Effector memory CD8-positive, alpha-beta T cell (primary cell): ENCODE results near the gene AK2.
A peak's percentile ranks its signal among the peaks of the same experiment; 100 is the strongest.

Source experiments
- ATAC-seq: fragments of 150-1000 bp; cut with Tn5 transposase; replicated peaks from 2 replicates; pipeline ENCODE4 v1.10.0; 2021; ENCODE audit warnings: mild to moderate bottlenecking, moderate library complexity
- DNase-seq, 3 experiments: peaks; one replicate each; pipeline ENCODE4 v3.0.0; 2021
- H3K27ac Mint-ChIP-seq, 2 donors: one replicate each; pipeline ENCODE4 v1.8.0; 2022; ENCODE audit warnings: mild to moderate bottlenecking in 2 of 2, mixed read lengths in 2 of 2, moderate library complexity in 2 of 2
- H3K27me3 Mint-ChIP-seq, 2 donors: one replicate each; pipeline ENCODE4 v1.8.0; 2022; ENCODE audit warnings: mixed read lengths in 2 of 2
- H3K36me3 Mint-ChIP-seq: one replicate; pipeline ENCODE4 v1.8.0; 2022; ENCODE audit warnings: mild to moderate bottlenecking, moderate library complexity, mixed read lengths; ENCODE audit not compliant: insufficient read depth
- H3K4me1 Mint-ChIP-seq, 2 donors: one replicate each; pipeline ENCODE4 v1.8.0; 2022; ENCODE audit warnings: low read depth in 2 of 2, mixed read lengths in 2 of 2
- H3K4me3 Mint-ChIP-seq, 2 donors: one replicate each; pipeline ENCODE4 v1.8.0; 2022; ENCODE audit warnings: mild to moderate bottlenecking in 2 of 2, mixed read lengths in 2 of 2, moderate library complexity in 2 of 2
- H3K9me3 Mint-ChIP-seq, 2 donors: one replicate each; pipeline ENCODE4 v1.8.0; 2022; ENCODE audit warnings: mixed read lengths in 2 of 2

Gene AK2

DNA sequence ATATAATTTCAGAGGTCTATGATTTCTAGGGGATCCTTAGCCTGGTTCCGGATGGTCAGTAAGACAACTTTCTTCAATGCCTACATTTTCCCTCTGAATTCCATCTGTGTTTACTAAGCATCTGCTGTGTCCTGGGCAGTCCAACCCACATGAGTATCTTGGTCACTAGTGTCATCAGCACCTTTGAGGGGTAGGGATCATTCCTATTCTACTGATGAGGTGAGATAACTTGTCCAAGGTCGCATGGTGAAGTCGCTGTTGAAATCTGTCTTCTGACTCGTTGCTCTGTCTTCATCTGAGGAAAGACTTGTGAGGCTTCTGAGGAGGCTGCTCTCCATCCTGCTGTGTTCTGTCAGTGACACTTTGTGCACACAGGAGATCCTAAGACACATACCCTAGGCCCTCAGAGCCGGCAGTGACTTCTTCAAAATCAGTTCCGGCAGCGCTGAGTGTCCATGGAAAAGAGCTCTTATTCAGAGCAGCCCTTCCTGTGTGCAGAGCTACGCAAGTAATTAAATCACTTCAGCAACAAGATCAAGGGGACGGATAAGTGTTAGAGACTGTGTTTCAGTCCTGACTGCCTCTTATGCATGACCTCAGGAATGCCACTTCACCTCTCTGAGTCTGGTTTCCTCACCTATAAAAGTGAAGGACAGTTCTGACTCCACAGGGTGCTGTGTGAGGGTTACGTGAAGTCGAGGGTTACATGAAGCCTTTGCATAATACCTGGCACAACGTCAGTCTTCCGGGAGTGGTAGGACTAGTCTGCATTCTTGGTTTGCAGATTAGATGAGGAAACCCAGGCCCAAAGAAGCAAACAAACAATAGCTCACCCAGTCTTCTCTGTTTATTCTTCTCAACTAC is 28.4 kb downstream of the AK2 start:
- peaks cover 48% of the 10 kb centered on the region for H3K36me3 Mint-ChIP-seq
- H3K27me3 Mint-ChIP-seq: no peaks in the 10 kb centered on the region
- DNase-seq (no peak), ATAC-seq (no peak)
- no peaks in the 10 kb centered on the region for H3K9me3 Mint-ChIP-seq
- H3K27ac Mint-ChIP-seq: no peak overlapping the region
- H3K4me3 Mint-ChIP-seq: no peak overlapping the region
- H3K4me1 Mint-ChIP-seq: peaks cover 0 to 3% of the 10 kb centered on the region in 2 donors

DNA sequence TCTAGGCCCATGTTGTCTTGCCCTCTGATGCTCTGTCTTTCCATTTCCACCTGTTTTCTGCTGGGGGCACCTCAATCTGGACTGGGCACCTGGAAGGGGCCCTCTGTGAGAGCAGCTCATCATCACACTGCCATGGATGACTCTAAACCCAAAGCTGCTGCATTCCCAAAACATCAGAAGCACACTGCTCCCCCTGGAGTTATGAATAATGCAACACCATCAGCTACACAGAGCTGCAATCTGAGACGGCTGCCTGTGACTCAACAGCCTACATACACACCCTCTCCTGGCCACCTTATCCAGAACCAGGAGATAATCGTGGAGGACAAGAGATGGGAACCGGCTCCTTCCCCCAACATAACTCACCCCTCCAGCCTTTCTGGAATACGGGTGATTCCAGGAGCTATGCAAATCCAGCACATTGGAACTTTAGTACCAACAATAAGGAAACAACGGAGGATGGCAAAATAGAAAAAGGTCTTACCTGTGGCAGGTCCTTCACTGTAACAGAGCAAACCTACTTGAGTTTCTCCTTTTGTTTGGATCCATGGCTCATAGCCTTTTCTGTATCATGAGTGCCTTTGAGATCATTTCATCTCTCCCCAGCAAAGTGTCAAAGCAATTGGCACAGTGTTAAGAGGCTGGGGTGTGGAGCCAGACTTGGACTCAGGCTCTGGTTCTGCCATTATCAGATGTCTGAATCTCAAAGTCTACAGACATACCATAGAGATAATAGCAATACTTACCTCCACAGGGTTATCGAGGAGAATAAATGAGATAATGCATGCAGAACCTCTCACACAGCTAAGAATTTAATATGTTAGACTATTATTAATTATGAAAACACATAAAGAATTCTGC is 29.3 kb downstream of the AK2 start:
- H3K27ac Mint-ChIP-seq: no peak overlapping the region
- H3K27me3 Mint-ChIP-seq: no peaks in the 10 kb centered on the region
- ATAC-seq (peak; percentile 46), DNase-seq (no peak)
- H3K4me1 Mint-ChIP-seq: peaks cover 0 to 6% of the 10 kb centered on the region in 2 donors
- H3K9me3 Mint-ChIP-seq: no peaks in the 10 kb centered on the region
- H3K4me3 Mint-ChIP-seq: no peak overlapping the region
- peaks cover 39% of the 10 kb centered on the region for H3K36me3 Mint-ChIP-seq

- Mint-ChIP-seq H3K4me1 (peaks cover 0 to 6% of the 10 kb centered on the region in 2 donors), H3K27ac (no peak overlapping the region), H3K27me3 (no peaks in the 10 kb centered on the region)
Measured at GRCh38 chr1:33005838-33006421, 30.8 kb downstream of the AK2 start.

GRCh38 chr1:33005117-33005837 is 31.4 kb downstream of the AK2 start:
- Mint-ChIP-seq H3K27me3 (no peaks in the 10 kb centered on the region), H3K27ac (no peak overlapping the region), H3K4me3 (no peak overlapping the region), H3K4me1 (peaks cover 0 to 6% of the 10 kb centered on the region in 2 donors), H3K36me3 (peaks cover 18% of the 10 kb centered on the region), H3K9me3 (no peaks in the 10 kb centered on the region)
- DNase-seq (no peak), ATAC-seq (no peak)

More at GRCh38 chr1:33005838-33006421, 30.8 kb downstream of the AK2 start:
- ATAC-seq (no peak), DNase-seq (no peak)
- H3K36me3 Mint-ChIP-seq: peaks cover 24% of the 10 kb centered on the region
- no peaks in the 10 kb centered on the region for H3K9me3 Mint-ChIP-seq
- H3K4me3 Mint-ChIP-seq: no peak overlapping the region

- Mint-ChIP-seq H3K4me1 (peaks cover 0 to 6% of the 10 kb centered on the region in 2 donors), H3K27ac (no peak overlapping the region), H3K4me3 (no peak overlapping the region), H3K36me3 (peaks cover 14% of the 10 kb centered on the region), H3K9me3 (no peaks in the 10 kb centered on the region), H3K27me3 (no peaks in the 10 kb centered on the region)
- ATAC-seq: no peak
- DNase-seq: no peak
Measured at GRCh38 chr1:33004613-33005012, 32.1 kb downstream of the AK2 start.

DNA sequence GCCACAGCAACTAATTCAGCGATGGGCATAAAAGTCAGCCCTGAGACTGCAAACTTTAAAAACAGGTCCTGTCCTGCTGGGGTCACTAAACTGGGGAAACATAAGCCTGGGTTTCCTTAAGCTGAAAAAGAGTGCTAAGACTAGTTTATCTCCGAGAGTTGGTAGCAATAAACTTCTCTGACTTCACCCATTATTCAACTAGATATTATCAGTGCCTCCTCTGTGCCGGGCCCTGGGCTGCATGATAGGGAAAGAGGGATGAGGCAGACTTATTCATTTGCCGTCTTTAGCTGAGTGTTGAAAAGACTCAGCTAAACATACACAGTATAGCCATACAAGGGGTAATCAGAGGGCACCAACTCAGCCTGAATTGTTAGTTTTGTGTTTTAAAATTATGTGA is 33.0 kb downstream of the AK2 start:
- H3K4me3 Mint-ChIP-seq: no peak overlapping the region
- DNase-seq: no peak
- H3K4me1 Mint-ChIP-seq: peaks cover 0 to 6% of the 10 kb centered on the region in 2 donors
- no peak overlapping the region for H3K27ac Mint-ChIP-seq
- H3K27me3 Mint-ChIP-seq: no peaks in the 10 kb centered on the region
- no peaks in the 10 kb centered on the region for H3K9me3 Mint-ChIP-seq
- ATAC-seq: no peak
- H3K36me3 Mint-ChIP-seq: peaks cover 7% of the 10 kb centered on the region

DNA sequence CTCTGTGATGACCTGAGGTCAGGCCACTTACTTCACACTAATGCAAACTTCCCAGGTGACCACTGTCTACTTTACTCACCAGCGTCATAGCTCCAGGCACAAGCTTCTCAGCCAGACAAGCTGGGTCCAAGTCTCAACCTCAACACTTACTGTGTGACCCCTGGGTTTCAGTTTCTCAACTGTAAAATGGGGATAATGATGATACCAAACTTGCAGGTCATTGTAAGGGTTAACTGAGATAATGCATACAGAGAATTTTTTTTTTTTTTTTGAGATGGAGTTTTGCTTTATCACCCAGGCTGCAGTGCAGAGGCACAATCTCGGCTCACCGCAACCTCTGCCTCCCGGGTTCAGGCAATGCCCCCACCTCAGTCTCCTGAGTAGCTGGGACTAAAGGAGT is 34.7 kb downstream of the AK2 start:
- H3K36me3 Mint-ChIP-seq: peaks cover 3% of the 10 kb centered on the region
- ATAC-seq: no peak
- DNase-seq: no peak
- H3K4me3 Mint-ChIP-seq: no peak overlapping the region
- H3K27ac Mint-ChIP-seq: peak overlapping the region in 1 of 2 donors; percentile 23
- no peaks in the 10 kb centered on the region for H3K9me3 Mint-ChIP-seq
- H3K4me1 Mint-ChIP-seq: peaks cover 0 to 22% of the 10 kb centered on the region in 2 donors
- H3K27me3 Mint-ChIP-seq: no peaks in the 10 kb centered on the region

GRCh38 chr1:33001282-33001681 is 35.4 kb downstream of the AK2 start:
- no peaks in the 10 kb centered on the region for H3K27me3 Mint-ChIP-seq
- H3K4me1 Mint-ChIP-seq: peaks cover 0 to 22% of the 10 kb centered on the region in 2 donors
- no peak for ATAC-seq
- H3K4me3 Mint-ChIP-seq: no peak overlapping the region
- H3K27ac Mint-ChIP-seq: no peak overlapping the region
- DNase-seq: no peak
- no peaks in the 10 kb centered on the region for H3K9me3 Mint-ChIP-seq
- H3K36me3 Mint-ChIP-seq: peaks cover 1% of the 10 kb centered on the region

- no peak for DNase-seq
- Mint-ChIP-seq H3K9me3 (no peaks in the 10 kb centered on the region), H3K27ac (no peak overlapping the region), H3K27me3 (no peaks in the 10 kb centered on the region), H3K4me3 (no peak overlapping the region), H3K4me1 (peaks cover 0 to 22% of the 10 kb centered on the region in 2 donors), H3K36me3 (no peaks in the 10 kb centered on the region)
- no peak for ATAC-seq
Measured at GRCh38 chr1:33000427-33001026, 36.2 kb downstream of the AK2 start.

DNA sequence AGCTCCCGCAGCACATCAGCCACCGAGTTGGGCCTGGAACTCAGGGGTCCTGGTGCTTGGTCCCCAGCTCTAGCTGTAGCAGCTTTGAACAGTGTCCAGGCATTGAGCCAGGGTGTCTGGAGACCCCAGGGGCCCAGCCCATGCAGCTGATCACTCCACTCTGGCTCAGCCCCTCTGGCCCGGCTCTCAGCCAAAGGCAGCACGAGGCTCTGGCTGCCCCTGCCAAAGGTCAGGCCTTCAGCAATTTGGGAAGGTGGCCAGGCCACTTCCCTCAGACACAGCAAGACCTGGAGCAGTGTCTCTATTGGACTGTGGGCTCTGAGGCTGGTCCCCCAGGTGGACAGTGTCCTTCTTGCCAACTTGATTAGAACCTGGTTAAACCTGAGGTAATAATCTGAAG is 37.7 kb downstream of the AK2 start:
- H3K27me3 Mint-ChIP-seq: no peaks in the 10 kb centered on the region
- ATAC-seq (no peak), DNase-seq (no peak)
- no peak overlapping the region for H3K4me3 Mint-ChIP-seq
- no peak overlapping the region for H3K27ac Mint-ChIP-seq
- H3K4me1 Mint-ChIP-seq: peaks cover 0 to 21% of the 10 kb centered on the region in 2 donors
- no peaks in the 10 kb centered on the region for H3K36me3 Mint-ChIP-seq
- no peaks in the 10 kb centered on the region for H3K9me3 Mint-ChIP-seq

DNA sequence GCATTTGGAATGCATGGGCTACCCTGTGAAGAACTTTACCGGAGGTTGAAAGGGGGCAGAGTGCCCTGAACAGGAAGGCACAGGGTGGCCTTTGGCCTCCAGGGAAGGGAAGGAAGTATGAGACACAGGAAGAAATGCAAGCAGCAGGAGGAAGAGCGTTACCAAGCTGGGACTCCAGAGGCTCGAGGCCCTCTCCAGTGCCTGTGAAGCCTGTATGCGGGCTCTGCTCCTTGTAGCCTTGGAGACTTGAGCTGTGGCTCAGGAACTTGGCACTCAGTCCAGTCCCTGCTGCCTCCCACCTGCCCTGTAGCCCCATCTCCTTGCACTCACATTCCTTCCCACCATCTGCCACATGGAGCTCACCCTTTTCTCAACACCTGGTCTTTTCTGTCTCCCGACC is 38.6 kb downstream of the AK2 start:
- Mint-ChIP-seq H3K27ac (peak overlapping the region; percentile 74 to 77), H3K27me3 (no peaks in the 10 kb centered on the region), H3K4me3 (no peak overlapping the region), H3K36me3 (no peaks in the 10 kb centered on the region), H3K9me3 (no peaks in the 10 kb centered on the region), H3K4me1 (peaks cover 0 to 21% of the 10 kb centered on the region in 2 donors)
- DNase-seq: no peak
- no peak for ATAC-seq

GRCh38 chr1:32997381-32997891 is 39.2 kb downstream of the AK2 start:
- DNase-seq: no peak
- H3K4me1 Mint-ChIP-seq: peaks cover 1 to 19% of the 10 kb centered on the region in 2 donors
- no peaks in the 10 kb centered on the region for H3K27me3 Mint-ChIP-seq
- H3K4me3 Mint-ChIP-seq: no peak overlapping the region
- ATAC-seq: no peak
- no peaks in the 10 kb centered on the region for H3K36me3 Mint-ChIP-seq
- H3K27ac Mint-ChIP-seq: peak overlapping the region; percentile 74 to 77
- H3K9me3 Mint-ChIP-seq: no peaks in the 10 kb centered on the region
